Hepatocyte (in vitro differentiated cells): ENCODE data around the gene CHAD. TPM values are rescaled to one million over a fixed set of nuclear protein-coding genes. Genes with fewer than 3 reads are reported as not detected.

Source experiments
- DNase-seq: peaks from one replicate; pipeline ENCODE4 v3.0.0-alpha.2; 2016; ENCODE audit warnings: low spot score
- H2AFZ ChIP-seq: fragments of 200-600 bp; sonication (generic); 2 replicates; pipeline ENCODE4 v1.6.0; 2016; ENCODE audit warnings: antibody characterized with exemption, mild to moderate bottlenecking
- H3K27ac ChIP-seq: fragments of 200-600 bp; sonication (generic); 2 replicates; pipeline ENCODE4 v1.5.1; 2016; ENCODE audit warnings: mild to moderate bottlenecking
- H3K27me3 ChIP-seq: fragments of 200-600 bp; sonication (generic); 2 replicates; pipeline ENCODE4 v1.6.1; 2016
- H3K36me3 ChIP-seq: fragments of 200-600 bp; sonication (generic); replicated peaks from 2 replicates; pipeline ENCODE4 v1.5.1; 2016; ENCODE audit warnings: low read depth; ENCODE audit not compliant: insufficient read depth
- H3K4me1 ChIP-seq: fragments of 200-600 bp; sonication (generic); 2 replicates; pipeline ENCODE4 v1.5.1; 2016; ENCODE audit warnings: mild to moderate bottlenecking, moderate library complexity; ENCODE audit not compliant: insufficient read depth
- H3K4me2 ChIP-seq: fragments of 200-600 bp; sonication (generic); 2 replicates; pipeline ENCODE4 v1.6.0; 2016
- H3K4me3 ChIP-seq: fragments of 200-600 bp; sonication (generic); 2 replicates; pipeline ENCODE4 v1.5.1; 2016; ENCODE audit warnings: mild to moderate bottlenecking
- H3K79me2 ChIP-seq: fragments of 200-600 bp; sonication (generic); 2 replicates; pipeline ENCODE4 v1.6.0; 2017; ENCODE audit warnings: mild to moderate bottlenecking
- H3K9me2 ChIP-seq: fragments of 200-600 bp; sonication (generic); replicated peaks from 2 replicates; pipeline ENCODE4 v1.6.0; 2017; ENCODE audit warnings: mild to moderate bottlenecking; ENCODE audit not compliant: insufficient read depth
- H3K9me3 ChIP-seq: fragments of 200-600 bp; sonication (generic); 2 replicates; pipeline ENCODE4 v1.5.1; 2016; ENCODE audit warnings: low read depth, mild to moderate bottlenecking
- H4K20me1 ChIP-seq: fragments of 200-600 bp; sonication (generic); 2 replicates; pipeline ENCODE4 v1.6.0; 2016; ENCODE audit warnings: mild to moderate bottlenecking; ENCODE audit not compliant: insufficient read depth, poor library complexity, severe bottlenecking
- EZH2 ChIP-seq: fragments of 200-600 bp; sonication (generic); IDR thresholded peaks from 2 replicates; pipeline ENCODE4 v1.6.1; 2016; ENCODE audit warnings: antibody characterized with exemption, mild to moderate bottlenecking, borderline replicate concordance
- EZH2phosphoT487 ChIP-seq: fragments of 200-600 bp; sonication (generic); IDR thresholded peaks from one replicate; pipeline ENCODE4 v1.6.1; 2018; ENCODE audit warnings: antibody characterized with exemption, mild to moderate bottlenecking, low read depth, moderate library complexity; ENCODE audit not compliant: unreplicated experiment, severe bottlenecking
- WGBS: methylation state at CpG from one replicate; pipeline ENCODE4 v1.1.6; 2016; ENCODE audit warnings: low lambda C conversion rate; ENCODE audit errors: missing lambda C conversion rate; 5-methylcytosine and 5-hydroxymethylcytosine counted together
- polyA plus RNA-seq: library from polyadenylated mRNA; unstranded; fragments of >200 nt; fragmentation: Nextera tagmentation; extraction: Ambion mirVana; gene quantifications from 2 replicates; pipeline ENCODE4 v1.2.1, GENCODE V29; 2016
- total RNA-seq: library from RNA; depleted of rRNA; stranded (reverse); fragments of >200 nt; gene quantifications from 2 replicates; pipeline ENCODE4 v1.2.3, GENCODE V29; 2014
- TF ChIP-seq, protein P1 (sequence below): fragments of 200-600 bp; sonication (generic); IDR thresholded peaks from 2 replicates; pipeline ENCODE4 v1.5.1; 2016; ENCODE audit warnings: antibody characterized with exemption, mild to moderate bottlenecking; ENCODE audit not compliant: poor library complexity

The CHAD gene
- total and polyA plus RNA-seq, 2 experiments from 2014 or later, result 0.20 to 1.8 TPM

DNA sequence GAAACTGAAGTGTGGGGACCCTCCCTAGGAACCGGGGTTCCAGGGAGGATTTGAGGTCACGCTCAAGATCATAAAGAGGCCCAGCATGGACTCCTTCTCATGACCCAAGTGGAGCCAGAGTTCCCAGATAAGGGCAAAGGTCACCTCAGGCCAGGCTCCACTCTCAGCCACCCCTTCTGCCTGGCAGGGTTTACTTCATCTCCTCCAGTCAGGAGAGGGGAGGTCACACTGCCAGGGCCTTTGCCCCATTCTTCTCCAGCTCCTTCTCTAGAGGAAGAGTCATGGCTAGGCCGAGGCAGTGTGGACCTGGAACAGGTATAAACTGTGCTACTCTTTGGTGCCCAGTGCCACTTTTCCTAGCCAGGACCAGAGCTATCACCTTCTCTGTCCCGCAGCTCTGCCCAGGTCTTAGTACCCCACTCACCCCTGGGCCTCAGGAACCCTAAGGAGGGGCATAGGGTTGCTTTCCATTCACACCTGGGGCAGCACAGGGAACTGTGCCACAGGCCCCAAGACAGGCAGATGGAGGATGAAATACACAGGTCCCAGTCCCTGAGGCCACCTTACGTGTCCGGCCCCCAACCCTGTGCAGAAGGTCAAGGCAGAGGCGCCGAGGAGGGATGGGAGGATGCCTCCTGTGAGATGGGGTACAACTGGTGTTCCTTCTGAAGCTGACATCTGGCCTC, 43.5 kb downstream of the CHAD start:
- H3K79me2 ChIP-seq, result peaks cover 19% of the 10 kb centered on the region
- H3K4me1 ChIP-seq, result peaks cover 43% of the 10 kb centered on the region
- H3K36me3 ChIP-seq, result no peaks in the 10 kb centered on the region
- peak overlapping the region; percentile 68 for H2AFZ ChIP-seq
- no peaks in the 10 kb centered on the region for H4K20me1 ChIP-seq
- H3K9me2 ChIP-seq, result no peaks in the 10 kb centered on the region
- WGBS, result 88% methylated on average over 8 of the region's 8 CpGs
- no peak for DNase-seq
- H3K4me2 ChIP-seq, result peak overlapping the region; percentile 92
- peak overlapping the region; percentile 85 for H3K27ac ChIP-seq
- H3K9me3 ChIP-seq, result no peaks in the 10 kb centered on the region
- H3K27me3 ChIP-seq, result no peaks in the 10 kb centered on the region
- no peak for TF ChIP-seq EZH2phosphoT487
- no peak for TF ChIP-seq EZH2
- TF ChIP-seq, protein P1, sequence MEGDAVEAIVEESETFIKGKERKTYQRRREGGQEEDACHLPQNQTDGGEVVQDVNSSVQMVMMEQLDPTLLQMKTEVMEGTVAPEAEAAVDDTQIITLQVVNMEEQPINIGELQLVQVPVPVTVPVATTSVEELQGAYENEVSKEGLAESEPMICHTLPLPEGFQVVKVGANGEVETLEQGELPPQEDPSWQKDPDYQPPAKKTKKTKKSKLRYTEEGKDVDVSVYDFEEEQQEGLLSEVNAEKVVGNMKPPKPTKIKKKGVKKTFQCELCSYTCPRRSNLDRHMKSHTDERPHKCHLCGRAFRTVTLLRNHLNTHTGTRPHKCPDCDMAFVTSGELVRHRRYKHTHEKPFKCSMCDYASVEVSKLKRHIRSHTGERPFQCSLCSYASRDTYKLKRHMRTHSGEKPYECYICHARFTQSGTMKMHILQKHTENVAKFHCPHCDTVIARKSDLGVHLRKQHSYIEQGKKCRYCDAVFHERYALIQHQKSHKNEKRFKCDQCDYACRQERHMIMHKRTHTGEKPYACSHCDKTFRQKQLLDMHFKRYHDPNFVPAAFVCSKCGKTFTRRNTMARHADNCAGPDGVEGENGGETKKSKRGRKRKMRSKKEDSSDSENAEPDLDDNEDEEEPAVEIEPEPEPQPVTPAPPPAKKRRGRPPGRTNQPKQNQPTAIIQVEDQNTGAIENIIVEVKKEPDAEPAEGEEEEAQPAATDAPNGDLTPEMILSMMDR, result no peak
- H3K4me3 ChIP-seq, result no peak overlapping the region

DNA sequence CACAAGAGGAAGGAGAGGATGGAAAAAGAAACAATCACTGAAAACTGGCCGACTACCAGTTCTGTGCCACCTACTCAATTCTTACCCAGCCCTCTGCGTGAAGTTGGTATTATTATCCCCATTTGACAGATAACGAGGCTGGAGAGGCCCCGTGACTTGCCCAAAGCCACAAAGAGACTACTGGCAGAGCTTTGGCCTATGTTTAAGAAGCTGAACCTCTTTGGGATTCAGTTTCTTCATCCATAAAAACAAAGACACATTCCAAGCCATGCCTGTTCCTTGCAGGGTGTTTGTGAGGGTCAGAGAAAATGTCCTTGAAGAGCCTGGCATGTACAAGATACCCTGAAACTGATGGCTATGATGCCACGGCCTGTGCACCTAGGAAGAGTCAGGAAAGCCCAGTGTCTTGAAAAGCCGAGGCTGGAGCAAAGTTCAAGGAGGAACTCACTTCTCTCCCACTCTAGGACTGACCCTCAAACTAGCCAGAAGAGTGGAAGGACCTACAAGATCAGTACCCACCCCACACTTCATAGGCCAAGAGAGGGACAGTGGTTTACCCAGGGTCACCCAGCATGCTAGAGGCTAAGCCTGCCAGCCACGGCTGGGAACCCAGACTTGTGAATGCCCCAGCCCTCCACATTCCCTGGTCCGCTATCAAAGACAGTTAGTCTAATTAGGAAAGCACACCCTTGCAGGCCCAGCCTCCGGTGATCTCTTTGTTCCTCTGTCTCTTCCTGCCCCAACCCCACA, 44.3 kb downstream of the CHAD start:
- TF ChIP-seq EZH2, result no peak
- Histone ChIP-seq H3K27me3 (no peaks in the 10 kb centered on the region), H3K4me2 (no peak overlapping the region), H3K36me3 (no peaks in the 10 kb centered on the region), H3K27ac (peak overlapping the region; percentile 60), H4K20me1 (no peaks in the 10 kb centered on the region), H3K4me1 (peaks cover 36% of the 10 kb centered on the region), H3K79me2 (peaks cover 12% of the 10 kb centered on the region), H3K9me3 (no peaks in the 10 kb centered on the region), H3K9me2 (no peaks in the 10 kb centered on the region), H2AFZ (no peak overlapping the region), H3K4me3 (no peak overlapping the region)
- 85% methylated on average over 9 of the region's 9 CpGs for WGBS
- DNase-seq, result no peak

DNA sequence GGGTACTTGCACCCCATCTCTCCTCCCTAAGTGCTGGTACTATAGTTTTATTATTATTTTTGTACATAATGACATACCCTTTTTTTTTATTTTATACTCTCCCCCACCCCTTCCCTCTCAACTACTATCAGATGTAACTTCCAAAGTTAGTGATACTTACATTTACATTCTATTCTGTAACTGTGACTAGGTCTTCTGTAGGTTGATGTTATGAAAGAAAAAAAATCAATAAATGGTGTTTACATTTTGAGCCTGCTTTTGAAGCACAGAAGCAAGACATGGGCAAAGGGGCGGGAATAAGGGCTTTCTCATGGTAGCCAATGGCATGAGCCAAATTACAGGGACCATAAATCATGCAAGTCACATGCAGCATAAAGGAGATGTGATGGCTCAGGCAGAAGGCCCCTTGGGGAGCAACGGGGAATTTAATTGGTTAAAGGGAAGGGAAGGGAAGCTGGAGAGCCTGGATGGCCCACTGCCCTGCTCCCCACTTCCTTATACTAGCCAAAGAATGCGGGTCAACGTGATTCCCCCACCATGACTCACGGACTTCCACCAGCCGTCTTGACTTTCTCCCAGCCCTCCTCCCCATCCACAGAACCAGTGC, 45.0 kb downstream of the CHAD start:
- no peak for TF ChIP-seq EZH2
- TF ChIP-seq EZH2phosphoT487, result no peak
- TF ChIP-seq, protein P1, result no peak
- Histone ChIP-seq H3K27me3 (no peaks in the 10 kb centered on the region), H2AFZ (no peak overlapping the region), H4K20me1 (no peaks in the 10 kb centered on the region), H3K36me3 (no peaks in the 10 kb centered on the region), H3K27ac (peak overlapping the region; percentile 60), H3K9me3 (no peaks in the 10 kb centered on the region), H3K79me2 (peaks cover 11% of the 10 kb centered on the region), H3K4me2 (no peak overlapping the region), H3K4me3 (no peak overlapping the region), H3K4me1 (peaks cover 32% of the 10 kb centered on the region), H3K9me2 (no peaks in the 10 kb centered on the region)
- WGBS, result 61% methylated on average over 6 of the region's 6 CpGs
- peak; percentile 45 for DNase-seq

DNA sequence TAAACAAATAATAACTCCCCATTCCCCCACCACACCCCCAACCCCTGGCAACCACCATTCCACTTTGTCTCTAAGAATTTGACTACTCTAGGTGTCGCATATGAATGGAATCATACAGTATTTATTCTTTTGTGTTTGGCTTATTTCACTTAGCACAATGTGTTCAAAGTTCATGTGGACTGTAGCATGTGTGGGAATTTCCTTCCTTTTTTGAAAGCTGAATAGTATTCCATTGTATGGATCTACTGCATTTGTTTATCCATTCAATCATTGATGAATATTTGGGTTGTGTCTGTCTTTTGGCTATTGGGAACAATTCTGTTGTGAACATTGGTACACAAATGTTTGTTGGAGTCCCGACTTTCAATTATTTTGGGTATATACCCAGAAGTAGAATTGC, 45.9 kb downstream of the CHAD start:
- 94% methylated on average over 2 of the region's 2 CpGs for WGBS
- Histone ChIP-seq H2AFZ (no peak overlapping the region), H3K9me3 (no peaks in the 10 kb centered on the region), H3K4me1 (peaks cover 23% of the 10 kb centered on the region), H3K79me2 (peaks cover 6% of the 10 kb centered on the region), H3K4me2 (no peak overlapping the region), H3K4me3 (no peak overlapping the region), H3K27ac (no peak overlapping the region), H3K36me3 (no peaks in the 10 kb centered on the region), H4K20me1 (no peaks in the 10 kb centered on the region), H3K9me2 (no peaks in the 10 kb centered on the region), H3K27me3 (no peaks in the 10 kb centered on the region)
- no peak for TF ChIP-seq EZH2
- TF ChIP-seq, protein P1, result no peak
- TF ChIP-seq EZH2phosphoT487, result no peak
- DNase-seq, result no peak
